Keratinocyte (primary cell): ENCODE data around the gene CREB5.

ENCODE experiments used
- CTCF ChIP-seq, 3 experiments: IDR thresholded peaks in 1 of 3; conservative IDR thresholded peaks in 1 of 3; optimal IDR thresholded peaks in 1 of 3; 2 replicates in 2 of 3; 3 replicates in 1 of 3; pipeline versions ENCODE3 to v1.5.1; 2011; ENCODE audit warnings: low read length in 3 of 3, mild to moderate bottlenecking in 3 of 3, moderate library complexity in 2 of 3, control low read depth in 1 of 3, inconsistent platforms in 1 of 3; ENCODE audit not compliant: insufficient read depth in 2 of 3; ENCODE audit errors: extremely low read depth in 1 of 3
- EZH2 ChIP-seq: IDR thresholded peaks from one replicate; pipeline ENCODE4 v1.6.1; 2012; ENCODE audit warnings: inconsistent platforms, mild to moderate bottlenecking, low read length, moderate library complexity

GRCh38 chr7:28362812-28363211, 49.5 kb upstream of the CREB5 start:
- TF ChIP-seq CTCF (optimal IDR thresholded peaks at IDR 0.05 in 1 of 3, IDR thresholded peaks at IDR 0.05 in 1 of 3, conservative IDR thresholded peaks at IDR 0.05 in 1 of 3; ENCODE audit: extremely low read depth in 1 of 3, insufficient read depth in 2 of 3, low read length in 3 of 3) (peak in 2 of 3 experiments; percentile 17 to 30), EZH2 (no peak)
